Activated B cell treated with CpG ODN at 0.5 μM for 24 hours (primary cell): ENCODE results near the gene RGSL1. TPM values are rescaled to one million over a fixed set of nuclear protein-coding genes. Genes with fewer than 3 reads are reported as not detected.

ENCODE experiments used
- ATAC-seq: fragments of 200-7000 bp; cut with Tn5 transposase; one replicate; pipeline ENCODE4 v1.10.0; 2021; ENCODE audit warnings: low read depth, mild to moderate bottlenecking, moderate library complexity
- CTCF ChIA-PET: fragments of 350-600 bp; sonication (Branson Sonifier 250); formaldehyde crosslinking; loops from one replicate; lab custom pipeline; 2021; ENCODE audit warnings: antibody characterized with exemption; lab: Charles Lee
- POLR2A ChIA-PET: fragments of 350-600 bp; sonication (Branson Sonifier 250); formaldehyde crosslinking; loops from one replicate; lab custom pipeline; 2021; ENCODE audit warnings: antibody characterized with exemption; lab: Charles Lee
- DNase-seq: peaks from one replicate; pipeline ENCODE4 v3.0.0; 2022
- H3K27ac Mint-ChIP-seq: one replicate; pipeline ENCODE4 v1.8.0; 2020; ENCODE audit warnings: mixed read lengths
- H3K27me3 Mint-ChIP-seq: one replicate; pipeline ENCODE4 v1.8.0; 2021; ENCODE audit warnings: mixed read lengths
- H3K36me3 Mint-ChIP-seq: one replicate; pipeline ENCODE4 v1.8.0; 2021; ENCODE audit warnings: low read depth, mixed read lengths
- H3K4me1 Mint-ChIP-seq: one replicate; pipeline ENCODE4 v1.8.0; 2021; ENCODE audit warnings: mixed read lengths
- H3K4me3 Mint-ChIP-seq: one replicate; pipeline ENCODE4 v1.8.0; 2020; ENCODE audit warnings: mild to moderate bottlenecking, mixed read lengths
- H3K9me3 Mint-ChIP-seq: one replicate; pipeline ENCODE4 v1.8.0; 2020; ENCODE audit warnings: mixed read lengths
- intact Hi-C: fragments of 100-400 bp; cut with micrococcal nuclease; formaldehyde crosslinking; loops from one replicate; pipeline ENCODE4 v1.15.1; 2024
- total RNA-seq: library from RNA; stranded (reverse); gene quantifications from 2 replicates; pipeline ENCODE4 v1.2.3, GENCODE V29; 2022
- TF ChIP-seq, protein P1 (sequence below): fragments of 200-600 bp; IDR thresholded peaks from one replicate; pipeline ENCODE4 v1.8.0; 2022; ENCODE audit warnings: antibody characterized with exemption, mild to moderate bottlenecking

The RGSL1 gene
- total RNA-seq, 1 donor from 2014 or later, result not detected

DNA sequence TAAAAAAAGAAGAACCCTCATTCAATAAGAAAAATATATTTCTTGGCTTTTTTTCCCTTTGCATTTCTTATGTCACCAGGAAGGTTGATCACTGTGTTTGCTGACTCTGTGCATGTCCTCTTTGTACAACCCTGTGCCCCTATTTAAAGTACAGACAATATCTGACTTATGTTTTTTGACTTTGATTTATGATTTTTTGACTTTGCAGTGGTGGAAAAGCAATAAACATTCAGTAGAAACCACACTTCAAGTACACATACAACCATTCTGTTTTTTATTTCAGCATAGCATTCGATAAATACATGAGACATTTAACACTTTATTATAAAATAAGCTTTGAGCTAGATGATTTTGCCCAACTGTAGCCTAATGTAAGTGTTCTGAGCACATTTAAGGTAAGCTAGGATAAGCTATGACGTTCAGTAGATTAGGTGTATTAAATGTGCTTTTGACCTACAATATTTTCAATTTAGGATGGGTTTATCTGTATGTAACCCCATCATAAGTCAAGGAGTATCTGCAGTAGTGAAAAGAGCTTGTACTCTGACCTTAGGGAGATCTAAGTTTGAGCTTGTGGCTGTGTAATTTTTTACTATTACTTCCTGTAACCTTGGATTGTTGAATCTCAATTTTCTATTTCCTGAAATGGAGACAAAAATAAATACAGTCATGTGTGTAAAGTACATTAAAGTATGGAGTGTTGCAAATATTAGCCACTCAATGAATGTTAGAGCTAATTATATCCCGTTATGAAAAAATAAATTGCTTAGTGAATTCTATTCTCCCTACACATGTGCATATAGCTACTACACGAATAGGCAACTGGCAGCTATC, 137.9 kb downstream of the RGSL1 start:
- ATAC-seq (peak; percentile 29), DNase-seq (no peak)
- peaks cover 46% of the 10 kb centered on the region for H3K36me3 Mint-ChIP-seq
- no peaks in the 10 kb centered on the region for H3K9me3 Mint-ChIP-seq
- H3K4me1 Mint-ChIP-seq, result peaks cover 60% of the 10 kb centered on the region
- no peaks in the 10 kb centered on the region for H3K27me3 Mint-ChIP-seq
- H3K27ac Mint-ChIP-seq, result peak overlapping the region; percentile 96
- H3K4me3 Mint-ChIP-seq, result peak overlapping the region; percentile 92
- POLR2A ChIA-PET, result interaction anchor here (0.8 to 2.9 kb wide), 6 partner anchors 14 to 103 kb away, joined by 4 to 24 read pairs (median 7); partner anchors contain the start of gene RGS16
- CTCF ChIA-PET, result interaction anchor here (0.7 to 2.2 kb wide), 8 partner anchors 10 to 197 kb away, joined by 3 to 8 read pairs (median 5); no protein-coding TSS in a partner anchor
- intact Hi-C loops, result loop anchor here (1.0 to 5.0 kb wide), 6 partner anchors 16 to 884 kb away; partner anchors contain the start of genes DHX9, RGS16 and SMG7
- TF ChIP-seq, protein P1, sequence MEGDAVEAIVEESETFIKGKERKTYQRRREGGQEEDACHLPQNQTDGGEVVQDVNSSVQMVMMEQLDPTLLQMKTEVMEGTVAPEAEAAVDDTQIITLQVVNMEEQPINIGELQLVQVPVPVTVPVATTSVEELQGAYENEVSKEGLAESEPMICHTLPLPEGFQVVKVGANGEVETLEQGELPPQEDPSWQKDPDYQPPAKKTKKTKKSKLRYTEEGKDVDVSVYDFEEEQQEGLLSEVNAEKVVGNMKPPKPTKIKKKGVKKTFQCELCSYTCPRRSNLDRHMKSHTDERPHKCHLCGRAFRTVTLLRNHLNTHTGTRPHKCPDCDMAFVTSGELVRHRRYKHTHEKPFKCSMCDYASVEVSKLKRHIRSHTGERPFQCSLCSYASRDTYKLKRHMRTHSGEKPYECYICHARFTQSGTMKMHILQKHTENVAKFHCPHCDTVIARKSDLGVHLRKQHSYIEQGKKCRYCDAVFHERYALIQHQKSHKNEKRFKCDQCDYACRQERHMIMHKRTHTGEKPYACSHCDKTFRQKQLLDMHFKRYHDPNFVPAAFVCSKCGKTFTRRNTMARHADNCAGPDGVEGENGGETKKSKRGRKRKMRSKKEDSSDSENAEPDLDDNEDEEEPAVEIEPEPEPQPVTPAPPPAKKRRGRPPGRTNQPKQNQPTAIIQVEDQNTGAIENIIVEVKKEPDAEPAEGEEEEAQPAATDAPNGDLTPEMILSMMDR, result no peak

DNA sequence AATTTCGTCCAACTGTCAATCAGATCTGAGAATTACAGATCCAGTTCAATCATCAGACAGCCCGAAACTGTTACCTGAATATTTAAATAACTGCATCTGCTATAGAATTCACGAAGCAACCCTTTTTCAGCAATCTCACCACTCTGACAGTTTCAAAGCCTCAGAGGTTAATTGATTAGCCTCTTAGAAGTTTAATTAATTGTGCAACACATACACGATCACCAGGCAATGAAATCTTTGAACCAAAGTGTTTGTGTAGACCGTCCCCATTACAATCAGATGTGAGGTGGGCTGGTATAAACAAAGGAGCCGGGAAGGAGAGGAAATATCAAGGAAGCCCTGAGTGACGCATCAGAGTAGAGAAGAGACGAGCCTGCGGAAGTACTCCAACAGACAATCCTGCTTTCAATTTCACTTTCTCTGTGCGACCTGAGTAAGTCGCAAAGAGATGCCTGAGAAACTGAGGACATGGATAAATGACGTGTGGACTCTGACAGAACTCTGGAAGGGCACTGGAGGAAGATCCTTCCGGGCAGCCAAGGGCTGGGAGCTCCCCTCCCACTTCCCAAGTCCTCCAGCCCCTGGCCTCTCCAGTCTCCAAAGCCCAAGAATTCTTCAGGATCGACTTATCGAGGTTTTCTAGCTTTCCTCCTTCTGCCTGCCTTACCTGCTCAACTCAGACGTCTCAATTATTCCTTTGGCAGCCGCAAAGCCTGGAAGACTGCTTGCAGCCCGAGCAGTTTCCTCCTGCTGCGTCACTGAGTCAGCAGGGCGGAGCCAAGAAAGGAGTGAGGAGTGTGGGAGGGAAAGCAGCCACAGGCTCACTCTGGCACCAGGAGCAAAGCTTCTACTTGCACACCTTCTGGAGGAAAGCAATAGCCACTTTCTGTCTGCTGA, 138.8 kb downstream of the RGSL1 start, which contains the start of gene RNASEL:
Gene RNASEL (minus strand): TSS at position 757 of the 897 bp plus-strand sequence. CDS start 2,450 bp downstream, outside the sequence.
- ATAC-seq (peak; percentile 90), DNase-seq (peak; percentile 39)
- Mint-ChIP-seq H3K4me1 (peaks cover 52% of the 10 kb centered on the region), H3K9me3 (no peaks in the 10 kb centered on the region), H3K27me3 (no peaks in the 10 kb centered on the region), H3K27ac (peak within 1 kb of the TSS; percentile 96), H3K36me3 (peaks cover 37% of the 10 kb centered on the region), H3K4me3 (peak within 1 kb of the TSS; percentile 92)
- intact Hi-C loops, result loop anchor here (1.0 to 5.0 kb wide), 6 partner anchors 16 to 884 kb away; partner anchors contain the start of genes DHX9, RGS16 and SMG7
- TF ChIP-seq, protein P1, result no peak
- CTCF ChIA-PET, result interaction anchor here (0.7 to 2.2 kb wide), 11 partner anchors 9 to 200 kb away, joined by 3 to 8 read pairs (median 4); no protein-coding TSS in a partner anchor
- POLR2A ChIA-PET, result interaction anchor here (0.8 to 2.9 kb wide), 6 partner anchors 15 to 104 kb away, joined by 4 to 24 read pairs (median 7); partner anchors contain the start of gene RGS16

DNA sequence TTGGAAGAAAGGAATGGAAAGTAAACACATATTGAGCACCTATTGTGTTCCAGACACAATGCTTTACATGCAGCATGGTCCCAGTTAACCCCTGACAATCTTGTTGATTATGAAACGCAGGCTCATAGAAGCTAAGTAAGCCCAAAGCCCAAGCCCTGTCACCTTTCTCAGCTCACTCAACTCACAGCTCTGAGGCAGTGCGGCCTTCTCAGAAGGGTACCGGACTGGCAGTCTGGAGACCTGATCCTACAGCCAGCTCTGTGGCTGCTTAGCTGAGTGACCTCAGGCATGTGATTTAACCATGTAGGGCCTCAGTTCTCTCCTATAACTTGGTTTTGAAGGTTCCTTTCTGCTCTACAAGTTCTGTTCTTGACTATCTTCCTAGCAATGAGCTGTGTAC, 139.6 kb downstream of the RGSL1 start:
- peaks cover 45% of the 10 kb centered on the region for H3K4me1 Mint-ChIP-seq

DNA sequence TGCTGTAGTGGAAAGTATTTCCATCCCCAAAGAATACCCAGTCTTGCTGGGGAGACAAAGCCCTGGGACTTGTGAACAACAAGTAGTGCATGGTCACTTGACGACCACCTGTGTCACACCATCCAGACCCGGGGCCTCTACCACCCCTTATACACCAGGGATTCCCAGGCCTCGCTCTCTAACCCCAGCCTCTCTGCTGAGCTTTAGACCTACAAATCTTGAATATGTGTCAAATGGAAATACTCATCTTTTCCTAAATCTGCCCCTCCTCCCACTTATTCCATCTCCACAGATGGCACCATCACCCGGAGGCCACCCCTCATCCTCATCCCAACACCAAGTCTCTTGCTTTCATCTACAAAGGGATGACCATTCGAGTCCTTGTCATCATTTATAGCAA, 140.0 kb downstream of the RGSL1 start:
- peak overlapping the region; percentile 38 for H3K27ac Mint-ChIP-seq
- intact Hi-C loops, result loop anchor here (2.0 to 5.0 kb wide), 4 partner anchors 21 to 882 kb away; partner anchors contain the start of genes DHX9 and SMG7
- POLR2A ChIA-PET, result interaction anchor here (0.6 to 2.9 kb wide), 4 partner anchors 11 to 20 kb away, joined by 3 to 24 read pairs (median 14); partner anchors contain the start of gene RGS16
- H3K4me1 Mint-ChIP-seq, result peaks cover 40% of the 10 kb centered on the region
- no peak for DNase-seq
- no peaks in the 10 kb centered on the region for H3K9me3 Mint-ChIP-seq
- no peaks in the 10 kb centered on the region for H3K27me3 Mint-ChIP-seq
- ATAC-seq, result no peak
- TF ChIP-seq, protein P1, result no peak
- CTCF ChIA-PET, result interaction anchor here (0.6 to 1.8 kb wide), 6 partner anchors 8 to 201 kb away, joined by 3 to 8 read pairs (median 3); no protein-coding TSS in a partner anchor
- peak overlapping the region; percentile 92 for H3K4me3 Mint-ChIP-seq
- peaks cover 26% of the 10 kb centered on the region for H3K36me3 Mint-ChIP-seq

More for the DNA sequence above, 139.6 kb downstream of the RGSL1 start:
- DNase-seq (no peak), ATAC-seq (no peak)
- CTCF ChIA-PET, result interaction anchor here (0.6 to 1.8 kb wide), 6 partner anchors 8 to 202 kb away, joined by 3 to 8 read pairs (median 3); no protein-coding TSS in a partner anchor
- H3K27ac Mint-ChIP-seq, result peak overlapping the region; percentile 96
- TF ChIP-seq, protein P1, result no peak
- POLR2A ChIA-PET, result interaction anchor here (0.6 to 2.9 kb wide), 4 partner anchors 11 to 104 kb away, joined by 6 to 24 read pairs (median 15); partner anchors contain the start of gene RGS16
- H3K36me3 Mint-ChIP-seq, result peaks cover 30% of the 10 kb centered on the region
- intact Hi-C loops, result loop anchor here (2.0 to 5.0 kb wide), 4 partner anchors 21 to 883 kb away; partner anchors contain the start of genes DHX9 and SMG7
- no peaks in the 10 kb centered on the region for H3K27me3 Mint-ChIP-seq
- peak overlapping the region; percentile 92 for H3K4me3 Mint-ChIP-seq
- no peaks in the 10 kb centered on the region for H3K9me3 Mint-ChIP-seq
